GM23338 (cell line): ENCODE data around the gene YBX3. TPM values are rescaled to one million over a fixed set of nuclear protein-coding genes. Genes with fewer than 3 reads are reported as not detected.

Experiments used
- ATAC-seq: fragments of 200-7000 bp; cut with Tn5 transposase; 3 replicates; pipeline ENCODE4 v1.9.1; 2020
- DNase-seq: peaks from one replicate; pipeline ENCODE4 v3.0.0-alpha.2; 2015; ENCODE audit warnings: low spot score
- H2AFZ ChIP-seq: fragments of 200-600 bp; sonication (generic); 2 replicates; pipeline ENCODE4 v1.8.0; 2016; ENCODE audit warnings: antibody characterized with exemption, mild to moderate bottlenecking, moderate library complexity
- H3F3A ChIP-seq: fragments of 200-600 bp; sonication (generic); replicated peaks from 2 replicates; pipeline ENCODE4 v1.8.0; 2017; ENCODE audit warnings: antibody characterized with exemption, mixed run types, low read depth
- H3K27ac ChIP-seq: fragments of 200-600 bp; sonication (generic); 2 replicates; pipeline ENCODE4 v1.6.1; 2016; ENCODE audit warnings: low read depth
- H3K27me3 ChIP-seq: fragments of 200-600 bp; sonication (generic); 2 replicates; pipeline ENCODE4 v1.8.0; 2016; ENCODE audit warnings: mild to moderate bottlenecking, mixed run types, moderate library complexity; ENCODE audit not compliant: insufficient read depth
- H3K36me3 ChIP-seq: fragments of 200-600 bp; sonication (generic); 2 replicates; pipeline ENCODE4 v1.8.0; 2016; ENCODE audit warnings: mild to moderate bottlenecking; ENCODE audit not compliant: insufficient read depth
- H3K4me1 ChIP-seq: fragments of 200-600 bp; sonication (generic); 2 replicates; pipeline ENCODE4 v1.8.0; 2016; ENCODE audit warnings: mild to moderate bottlenecking, moderate library complexity; ENCODE audit not compliant: insufficient read depth
- H3K4me2 ChIP-seq: fragments of 200-600 bp; sonication (generic); 2 replicates; pipeline ENCODE4 v1.7.1; 2017; ENCODE audit warnings: mixed run types
- H3K4me3 ChIP-seq: fragments of 200-600 bp; sonication (generic); 2 replicates; pipeline ENCODE4 v1.6.1; 2016; ENCODE audit warnings: mixed run types
- H3K79me2 ChIP-seq: fragments of 200-600 bp; sonication (generic); replicated peaks from 2 replicates; pipeline ENCODE4 v1.8.0; 2017; ENCODE audit warnings: mild to moderate bottlenecking; ENCODE audit not compliant: insufficient read depth
- H3K9me2 ChIP-seq: fragments of 200-600 bp; sonication (generic); 2 replicates; pipeline ENCODE4 v1.8.0; 2017; ENCODE audit not compliant: insufficient read depth
- H4K20me1 ChIP-seq: fragments of 200-600 bp; sonication (generic); replicated peaks from 2 replicates; pipeline ENCODE4 v1.8.0; 2017; ENCODE audit warnings: mild to moderate bottlenecking; ENCODE audit not compliant: insufficient read depth
- H3K27ac Mint-ChIP-seq: 2 replicates; pipeline ENCODE4 v1.8.0; 2020; ENCODE audit warnings: inconsistent platforms, mild to moderate bottlenecking, moderate library complexity, mixed read lengths
- H3K27me3 Mint-ChIP-seq: 3 replicates; pipeline ENCODE4 v1.8.0; 2022; ENCODE audit warnings: low read depth, mild to moderate bottlenecking, moderate library complexity, mixed read lengths, inconsistent platforms; ENCODE audit not compliant: insufficient read depth, poor library complexity
- H3K36me3 Mint-ChIP-seq: 3 replicates; pipeline ENCODE4 v1.8.0; 2021; ENCODE audit warnings: low read depth, mild to moderate bottlenecking, inconsistent platforms, moderate library complexity, mixed read lengths
- H3K4me1 Mint-ChIP-seq: 3 replicates; pipeline ENCODE4 v1.8.0; 2020; ENCODE audit warnings: mild to moderate bottlenecking, inconsistent platforms, mixed read lengths
- H3K4me3 Mint-ChIP-seq: 3 replicates; pipeline ENCODE4 v1.8.0; 2021; ENCODE audit warnings: moderate library complexity, mild to moderate bottlenecking, inconsistent platforms, mixed read lengths
- H3K9me3 Mint-ChIP-seq: 3 replicates; pipeline ENCODE4 v1.8.0; 2020; ENCODE audit warnings: moderate library complexity, mild to moderate bottlenecking, inconsistent platforms, mixed read lengths
- CREB1 ChIP-seq: fragments of 250-450 bp; sonication (Bioruptor Pico); IDR thresholded peaks from 2 replicates; pipeline ENCODE4 v1.5.0; 2020; ENCODE audit warnings: low read depth, mild to moderate bottlenecking, moderate library complexity
- ETS1 ChIP-seq: IDR thresholded peaks from 2 replicates; pipeline ENCODE4 v1.6.1; 2016; ENCODE audit warnings: antibody characterized with exemption
- EZH2 ChIP-seq: fragments of 200-600 bp; sonication (generic); IDR thresholded peaks from one replicate; pipeline ENCODE4 v1.8.0; 2017; ENCODE audit warnings: antibody characterized with exemption, mild to moderate bottlenecking, low read depth; ENCODE audit not compliant: unreplicated experiment
- EZH2phosphoT487 ChIP-seq: fragments of 200-600 bp; sonication (generic); IDR thresholded peaks from one replicate; pipeline ENCODE4 v1.8.1; 2018; ENCODE audit warnings: antibody characterized with exemption; ENCODE audit not compliant: unreplicated experiment
- JUNB ChIP-seq: IDR thresholded peaks from one replicate; pipeline ENCODE4 v1.6.1; 2016; ENCODE audit warnings: antibody characterized with exemption; ENCODE audit not compliant: unreplicated experiment
- NANOG ChIP-seq: IDR thresholded peaks from 2 replicates; pipeline ENCODE4 v1.6.1; 2016; ENCODE audit warnings: antibody characterized with exemption, borderline replicate concordance
- POLR2AphosphoS5 ChIP-seq: IDR thresholded peaks from 2 replicates; pipeline ENCODE4 v1.6.1; 2016; ENCODE audit warnings: antibody characterized with exemption, low read depth
- STAT1 ChIP-seq: IDR thresholded peaks from one replicate; pipeline ENCODE4 v1.6.1; 2016; ENCODE audit warnings: antibody characterized with exemption; ENCODE audit not compliant: unreplicated experiment
- ZNF114 ChIP-seq: fragments of 250-450 bp; sonication (Bioruptor Pico); IDR thresholded peaks from 2 replicates; pipeline ENCODE4 v1.5.0; 2020; ENCODE audit warnings: mild to moderate bottlenecking, moderate library complexity
- ZNF331 ChIP-seq: fragments of 250-450 bp; sonication (Bioruptor Pico); IDR thresholded peaks from 2 replicates; pipeline ENCODE4 v1.5.0; 2020; ENCODE audit warnings: low read depth, mild to moderate bottlenecking, moderate library complexity
- polyA plus RNA-seq: library from polyadenylated mRNA; unstranded; fragments of >200 nt; fragmentation: Nextera tagmentation; extraction: Ambion mirVana; gene quantifications from 2 replicates; pipeline ENCODE4 v1.2.1, GENCODE V29; 2016
- total RNA-seq: library from RNA; depleted of rRNA; stranded (reverse); fragments of >200 nt; shearing (Covaris generic); gene quantifications from 2 replicates; pipeline ENCODE4 v1.2.3, GENCODE V29; 2014
- TF ChIP-seq, protein P1 (sequence below): IDR thresholded peaks from one replicate; pipeline ENCODE4 v1.6.1; 2018; ENCODE audit warnings: antibody characterized with exemption; ENCODE audit not compliant: unreplicated experiment
- TF ChIP-seq, protein P2 (sequence below): fragments of 250-450 bp; sonication (Bioruptor Pico); IDR thresholded peaks from 2 replicates; pipeline ENCODE4 v1.5.0; 2020; ENCODE audit warnings: mild to moderate bottlenecking, moderate library complexity
- TF ChIP-seq, protein P3 (sequence below), 2 experiments: fragments of 200-600 bp in 1 of 2; sonication (generic) in 1 of 2; conservative IDR thresholded peaks; 2 replicates each; pipeline versions ENCODE4 v1.5.1 to v1.6.1; 2016 to 2017; ENCODE audit warnings: antibody characterized with exemption in 2 of 2, low read depth in 2 of 2, mild to moderate bottlenecking in 2 of 2, moderate library complexity in 1 of 2

YBX3 gene
- total and polyA plus RNA-seq, 2 experiments from 2014 or later: 179 to 450 TPM

DNA sequence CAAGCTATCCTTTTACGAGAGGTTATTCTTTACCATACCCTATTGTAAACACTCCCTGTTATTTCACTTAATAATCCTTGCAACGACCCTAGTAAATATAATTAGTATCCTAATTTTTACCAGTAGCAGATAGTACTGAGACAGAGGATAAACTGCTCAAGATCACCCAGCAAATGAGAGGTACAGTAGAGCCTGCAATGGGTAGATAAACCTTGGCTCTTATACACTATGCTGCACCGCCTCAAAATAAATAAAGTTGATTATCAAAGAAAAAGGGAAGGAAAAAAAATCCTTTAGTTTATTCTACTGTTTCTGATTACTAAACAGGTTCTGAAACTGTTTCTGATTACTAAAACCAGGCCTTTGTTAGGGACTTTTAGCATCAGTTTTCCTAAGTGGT lies 22.5 kb downstream of the YBX3 start:
- H3F3A ChIP-seq: no peaks in the 10 kb centered on the region
- H3K4me2 ChIP-seq: no peak overlapping the region
- H3K27me3 ChIP-seq: no peaks in the 10 kb centered on the region
- no peaks in the 10 kb centered on the region for H3K4me1 ChIP-seq
- Mint-ChIP-seq H3K36me3 (peaks cover 77% of the 10 kb centered on the region), H3K9me3 (no peaks in the 10 kb centered on the region; the same call in 2 of the 3 replicates), H3K27ac (no peak overlapping the region), H3K27me3 (no peaks in the 10 kb centered on the region), H3K4me3 (no peak overlapping the region), H3K4me1 (no peaks in the 10 kb centered on the region)
- ATAC-seq (no peak), DNase-seq (no peak)
- no peaks in the 10 kb centered on the region for H3K9me2 ChIP-seq
- 0 out of 2 replicates have a peak, but pooled peaks cover 3% of the 10 kb centered on the region for H3K79me2 ChIP-seq
- TF ChIP-seq EZH2 (no peak), EZH2phosphoT487 (no peak), ZNF331 (CRISPR knock-in tag) (no peak), CREB1 (CRISPR knock-in tag) (no peak), JUNB (no peak), POLR2AphosphoS5 (no peak), NANOG (no peak), ETS1 (no peak), STAT1 (no peak), ZNF114 (CRISPR knock-in tag) (no peak)
- TF ChIP-seq, protein P1, sequence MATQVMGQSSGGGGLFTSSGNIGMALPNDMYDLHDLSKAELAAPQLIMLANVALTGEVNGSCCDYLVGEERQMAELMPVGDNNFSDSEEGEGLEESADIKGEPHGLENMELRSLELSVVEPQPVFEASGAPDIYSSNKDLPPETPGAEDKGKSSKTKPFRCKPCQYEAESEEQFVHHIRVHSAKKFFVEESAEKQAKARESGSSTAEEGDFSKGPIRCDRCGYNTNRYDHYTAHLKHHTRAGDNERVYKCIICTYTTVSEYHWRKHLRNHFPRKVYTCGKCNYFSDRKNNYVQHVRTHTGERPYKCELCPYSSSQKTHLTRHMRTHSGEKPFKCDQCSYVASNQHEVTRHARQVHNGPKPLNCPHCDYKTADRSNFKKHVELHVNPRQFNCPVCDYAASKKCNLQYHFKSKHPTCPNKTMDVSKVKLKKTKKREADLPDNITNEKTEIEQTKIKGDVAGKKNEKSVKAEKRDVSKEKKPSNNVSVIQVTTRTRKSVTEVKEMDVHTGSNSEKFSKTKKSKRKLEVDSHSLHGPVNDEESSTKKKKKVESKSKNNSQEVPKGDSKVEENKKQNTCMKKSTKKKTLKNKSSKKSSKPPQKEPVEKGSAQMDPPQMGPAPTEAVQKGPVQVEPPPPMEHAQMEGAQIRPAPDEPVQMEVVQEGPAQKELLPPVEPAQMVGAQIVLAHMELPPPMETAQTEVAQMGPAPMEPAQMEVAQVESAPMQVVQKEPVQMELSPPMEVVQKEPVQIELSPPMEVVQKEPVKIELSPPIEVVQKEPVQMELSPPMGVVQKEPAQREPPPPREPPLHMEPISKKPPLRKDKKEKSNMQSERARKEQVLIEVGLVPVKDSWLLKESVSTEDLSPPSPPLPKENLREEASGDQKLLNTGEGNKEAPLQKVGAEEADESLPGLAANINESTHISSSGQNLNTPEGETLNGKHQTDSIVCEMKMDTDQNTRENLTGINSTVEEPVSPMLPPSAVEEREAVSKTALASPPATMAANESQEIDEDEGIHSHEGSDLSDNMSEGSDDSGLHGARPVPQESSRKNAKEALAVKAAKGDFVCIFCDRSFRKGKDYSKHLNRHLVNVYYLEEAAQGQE: no peak
- TF ChIP-seq, protein P2, sequence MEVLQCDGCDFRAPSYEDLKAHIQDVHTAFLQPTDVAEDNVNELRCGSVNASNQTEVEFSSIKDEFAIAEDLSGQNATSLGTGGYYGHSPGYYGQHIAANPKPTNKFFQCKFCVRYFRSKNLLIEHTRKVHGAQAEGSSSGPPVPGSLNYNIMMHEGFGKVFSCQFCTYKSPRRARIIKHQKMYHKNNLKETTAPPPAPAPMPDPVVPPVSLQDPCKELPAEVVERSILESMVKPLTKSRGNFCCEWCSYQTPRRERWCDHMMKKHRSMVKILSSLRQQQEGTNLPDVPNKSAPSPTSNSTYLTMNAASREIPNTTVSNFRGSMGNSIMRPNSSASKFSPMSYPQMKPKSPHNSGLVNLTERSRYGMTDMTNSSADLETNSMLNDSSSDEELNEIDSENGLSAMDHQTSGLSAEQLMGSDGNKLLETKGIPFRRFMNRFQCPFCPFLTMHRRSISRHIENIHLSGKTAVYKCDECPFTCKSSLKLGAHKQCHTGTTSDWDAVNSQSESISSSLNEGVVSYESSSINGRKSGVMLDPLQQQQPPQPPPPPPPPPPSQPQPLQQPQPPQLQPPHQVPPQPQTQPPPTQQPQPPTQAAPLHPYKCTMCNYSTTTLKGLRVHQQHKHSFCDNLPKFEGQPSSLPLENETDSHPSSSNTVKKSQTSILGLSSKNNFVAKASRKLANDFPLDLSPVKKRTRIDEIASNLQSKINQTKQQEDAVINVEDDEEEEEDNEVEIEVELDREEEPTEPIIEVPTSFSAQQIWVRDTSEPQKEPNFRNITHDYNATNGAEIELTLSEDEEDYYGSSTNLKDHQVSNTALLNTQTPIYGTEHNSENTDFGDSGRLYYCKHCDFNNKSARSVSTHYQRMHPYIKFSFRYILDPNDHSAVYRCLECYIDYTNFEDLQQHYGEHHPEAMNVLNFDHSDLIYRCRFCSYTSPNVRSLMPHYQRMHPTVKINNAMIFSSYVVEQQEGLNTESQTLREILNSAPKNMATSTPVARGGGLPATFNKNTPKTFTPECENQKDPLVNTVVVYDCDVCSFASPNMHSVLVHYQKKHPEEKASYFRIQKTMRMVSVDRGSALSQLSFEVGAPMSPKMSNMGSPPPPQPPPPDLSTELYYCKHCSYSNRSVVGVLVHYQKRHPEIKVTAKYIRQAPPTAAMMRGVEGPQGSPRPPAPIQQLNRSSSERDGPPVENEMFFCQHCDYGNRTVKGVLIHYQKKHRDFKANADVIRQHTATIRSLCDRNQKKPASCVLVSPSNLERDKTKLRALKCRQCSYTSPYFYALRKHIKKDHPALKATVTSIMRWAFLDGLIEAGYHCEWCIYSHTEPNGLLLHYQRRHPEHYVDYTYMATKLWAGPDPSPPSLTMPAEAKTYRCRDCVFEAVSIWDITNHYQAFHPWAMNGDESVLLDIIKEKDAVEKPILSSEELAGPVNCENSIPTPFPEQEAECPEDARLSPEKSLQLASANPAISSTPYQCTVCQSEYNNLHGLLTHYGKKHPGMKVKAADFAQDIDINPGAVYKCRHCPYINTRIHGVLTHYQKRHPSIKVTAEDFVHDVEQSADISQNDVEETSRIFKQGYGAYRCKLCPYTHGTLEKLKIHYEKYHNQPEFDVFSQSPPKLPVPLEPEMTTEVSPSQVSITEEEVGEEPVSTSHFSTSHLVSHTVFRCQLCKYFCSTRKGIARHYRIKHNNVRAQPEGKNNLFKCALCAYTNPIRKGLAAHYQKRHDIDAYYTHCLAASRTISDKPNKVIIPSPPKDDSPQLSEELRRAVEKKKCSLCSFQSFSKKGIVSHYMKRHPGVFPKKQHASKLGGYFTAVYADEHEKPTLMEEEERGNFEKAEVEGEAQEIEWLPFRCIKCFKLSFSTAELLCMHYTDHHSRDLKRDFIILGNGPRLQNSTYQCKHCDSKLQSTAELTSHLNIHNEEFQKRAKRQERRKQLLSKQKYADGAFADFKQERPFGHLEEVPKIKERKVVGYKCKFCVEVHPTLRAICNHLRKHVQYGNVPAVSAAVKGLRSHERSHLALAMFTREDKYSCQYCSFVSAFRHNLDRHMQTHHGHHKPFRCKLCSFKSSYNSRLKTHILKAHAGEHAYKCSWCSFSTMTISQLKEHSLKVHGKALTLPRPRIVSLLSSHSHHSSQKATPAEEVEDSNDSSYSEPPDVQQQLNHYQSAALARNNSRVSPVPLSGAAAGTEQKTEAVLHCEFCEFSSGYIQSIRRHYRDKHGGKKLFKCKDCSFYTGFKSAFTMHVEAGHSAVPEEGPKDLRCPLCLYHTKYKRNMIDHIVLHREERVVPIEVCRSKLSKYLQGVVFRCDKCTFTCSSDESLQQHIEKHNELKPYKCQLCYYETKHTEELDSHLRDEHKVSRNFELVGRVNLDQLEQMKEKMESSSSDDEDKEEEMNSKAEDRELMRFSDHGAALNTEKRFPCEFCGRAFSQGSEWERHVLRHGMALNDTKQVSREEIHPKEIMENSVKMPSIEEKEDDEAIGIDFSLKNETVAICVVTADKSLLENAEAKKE: no peak
- TF ChIP-seq, protein P3, sequence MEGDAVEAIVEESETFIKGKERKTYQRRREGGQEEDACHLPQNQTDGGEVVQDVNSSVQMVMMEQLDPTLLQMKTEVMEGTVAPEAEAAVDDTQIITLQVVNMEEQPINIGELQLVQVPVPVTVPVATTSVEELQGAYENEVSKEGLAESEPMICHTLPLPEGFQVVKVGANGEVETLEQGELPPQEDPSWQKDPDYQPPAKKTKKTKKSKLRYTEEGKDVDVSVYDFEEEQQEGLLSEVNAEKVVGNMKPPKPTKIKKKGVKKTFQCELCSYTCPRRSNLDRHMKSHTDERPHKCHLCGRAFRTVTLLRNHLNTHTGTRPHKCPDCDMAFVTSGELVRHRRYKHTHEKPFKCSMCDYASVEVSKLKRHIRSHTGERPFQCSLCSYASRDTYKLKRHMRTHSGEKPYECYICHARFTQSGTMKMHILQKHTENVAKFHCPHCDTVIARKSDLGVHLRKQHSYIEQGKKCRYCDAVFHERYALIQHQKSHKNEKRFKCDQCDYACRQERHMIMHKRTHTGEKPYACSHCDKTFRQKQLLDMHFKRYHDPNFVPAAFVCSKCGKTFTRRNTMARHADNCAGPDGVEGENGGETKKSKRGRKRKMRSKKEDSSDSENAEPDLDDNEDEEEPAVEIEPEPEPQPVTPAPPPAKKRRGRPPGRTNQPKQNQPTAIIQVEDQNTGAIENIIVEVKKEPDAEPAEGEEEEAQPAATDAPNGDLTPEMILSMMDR (conservative IDR thresholded peaks at IDR 0.05; ENCODE audit: low read depth in 2 of 2): no peak
- H2AFZ ChIP-seq: no peak overlapping the region
- no peak overlapping the region for H3K4me3 ChIP-seq
- no peak overlapping the region for H3K27ac ChIP-seq
- peaks cover 8% of the 10 kb centered on the region; the same call in 1 of the 2 replicates for H4K20me1 ChIP-seq
- H3K36me3 ChIP-seq: peaks cover 58% of the 10 kb centered on the region
